Activated B cell treated with CpG ODN at 0.5 μM for 24 hours (primary cell): ENCODE results near the gene TRPM5. TPM values are rescaled to one million over a fixed set of nuclear protein-coding genes. Genes with fewer than 3 reads are reported as not detected.

ENCODE experiments used
- ATAC-seq: fragments of 200-7000 bp; cut with Tn5 transposase; one replicate; pipeline ENCODE4 v1.10.0; 2021; ENCODE audit warnings: low read depth, mild to moderate bottlenecking, moderate library complexity
- CTCF ChIA-PET: fragments of 350-600 bp; sonication (Branson Sonifier 250); formaldehyde crosslinking; loops from one replicate; lab custom pipeline; 2021; ENCODE audit warnings: antibody characterized with exemption; lab: Charles Lee
- POLR2A ChIA-PET: fragments of 350-600 bp; sonication (Branson Sonifier 250); formaldehyde crosslinking; loops from one replicate; lab custom pipeline; 2021; ENCODE audit warnings: antibody characterized with exemption; lab: Charles Lee
- DNase-seq: peaks from one replicate; pipeline ENCODE4 v3.0.0; 2022
- H3K27ac Mint-ChIP-seq: one replicate; pipeline ENCODE4 v1.8.0; 2020; ENCODE audit warnings: mixed read lengths
- H3K27me3 Mint-ChIP-seq: one replicate; pipeline ENCODE4 v1.8.0; 2021; ENCODE audit warnings: mixed read lengths
- H3K36me3 Mint-ChIP-seq: one replicate; pipeline ENCODE4 v1.8.0; 2021; ENCODE audit warnings: low read depth, mixed read lengths
- H3K4me1 Mint-ChIP-seq: one replicate; pipeline ENCODE4 v1.8.0; 2021; ENCODE audit warnings: mixed read lengths
- H3K4me3 Mint-ChIP-seq: one replicate; pipeline ENCODE4 v1.8.0; 2020; ENCODE audit warnings: mild to moderate bottlenecking, mixed read lengths
- H3K9me3 Mint-ChIP-seq: one replicate; pipeline ENCODE4 v1.8.0; 2020; ENCODE audit warnings: mixed read lengths
- CTCF ChIP-seq: fragments of 200-600 bp; IDR thresholded peaks from one replicate; pipeline ENCODE4 v1.8.0; 2022; ENCODE audit warnings: antibody characterized with exemption, mild to moderate bottlenecking
- intact Hi-C: fragments of 100-400 bp; cut with micrococcal nuclease; formaldehyde crosslinking; loops from one replicate; pipeline ENCODE4 v1.15.1; 2024
- total RNA-seq: library from RNA; stranded (reverse); gene quantifications from 2 replicates; pipeline ENCODE4 v1.2.3, GENCODE V29; 2022

TRPM5 gene
- total RNA-seq, 1 donor from 2014 or later: not detected

- DNase-seq (no peak), ATAC-seq (no peak)
- intact Hi-C loops: no loop called here
- CTCF ChIA-PET: interaction anchor here (1.1 to 2.3 kb wide), 2 partner anchors 11 to 110 kb away, joined by 3 to 7 read pairs; no protein-coding TSS in a partner anchor
- Mint-ChIP-seq H3K27ac (no peak overlapping the region), H3K9me3 (no peaks in the 10 kb centered on the region), H3K4me3 (no peak overlapping the region), H3K4me1 (no peaks in the 10 kb centered on the region), H3K27me3 (no peaks in the 10 kb centered on the region), H3K36me3 (peaks cover 6% of the 10 kb centered on the region)
- POLR2A ChIA-PET: interaction anchor here (1.4 kb wide), 1 partner anchor 32 kb away, joined by 3 read pairs; the partner anchor contains the start of gene CD81
- no peak for TF ChIP-seq CTCF
Measured at GRCh38 chr11:2409126-2409525, 35.2 kb downstream of the TRPM5 start.

DNA sequence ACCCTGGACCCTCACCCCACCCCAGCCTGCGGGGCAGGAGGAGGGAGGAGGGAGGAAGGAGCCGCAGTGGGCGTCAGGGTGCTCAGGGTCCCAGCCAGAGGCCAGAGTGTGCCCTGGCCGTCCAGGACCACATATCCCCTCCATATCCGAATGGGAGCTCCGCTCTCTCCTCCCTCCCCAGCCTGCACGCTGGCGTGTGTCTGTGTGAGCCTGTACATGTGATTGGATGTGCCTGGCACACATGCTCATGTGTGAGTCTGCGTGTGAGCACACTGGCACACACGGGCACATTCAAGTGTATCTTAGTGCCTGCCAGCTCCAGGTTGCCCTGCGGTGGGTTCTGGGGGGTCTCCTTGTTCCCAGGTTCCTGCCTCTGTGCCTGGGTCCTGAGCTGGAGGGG is 35.6 kb downstream of the TRPM5 start:
- DNase-seq (no peak), ATAC-seq (no peak)
- Mint-ChIP-seq H3K9me3 (no peaks in the 10 kb centered on the region), H3K27ac (no peak overlapping the region), H3K27me3 (no peaks in the 10 kb centered on the region), H3K4me3 (no peak overlapping the region), H3K4me1 (no peaks in the 10 kb centered on the region), H3K36me3 (peaks cover 9% of the 10 kb centered on the region)
- ChIA-PET CTCF (interaction anchor here (1.1 to 2.3 kb wide), 2 partner anchors 12 to 109 kb away, joined by 3 to 7 read pairs; no protein-coding TSS in a partner anchor), POLR2A (interaction anchor here (1.4 kb wide), 1 partner anchor 32 kb away, joined by 3 read pairs; the partner anchor contains the start of gene CD81)
- intact Hi-C loops: no loop called here
- TF ChIP-seq CTCF: no peak

DNA sequence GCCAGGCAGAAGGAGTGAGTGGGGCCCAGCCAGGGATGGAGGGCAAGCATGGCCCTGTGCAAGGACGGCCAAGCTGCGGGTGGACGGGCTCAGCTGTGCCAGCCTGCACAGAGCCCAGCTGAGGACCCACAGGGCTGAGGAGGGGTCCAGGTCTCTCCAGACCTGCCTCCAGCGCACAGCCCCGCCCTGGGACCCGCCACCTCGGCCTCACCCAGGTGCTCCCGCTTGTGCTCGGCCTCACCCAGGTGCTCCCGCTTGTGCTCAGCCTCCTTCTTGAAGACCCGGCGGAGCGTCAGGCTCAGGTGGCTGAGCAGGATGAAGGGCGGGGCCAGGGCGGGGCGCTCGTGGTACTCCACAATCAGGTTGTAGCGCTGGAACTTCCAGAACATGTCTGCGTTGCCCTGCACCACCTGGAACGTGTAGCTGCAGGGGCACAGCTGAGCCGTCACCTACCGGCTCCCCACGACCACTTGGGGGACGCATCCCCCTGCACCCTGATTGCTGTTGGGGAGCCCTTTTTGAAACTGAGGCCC is 37.4 kb downstream of the TRPM5 start:
- Mint-ChIP-seq H3K4me1 (peaks cover 7% of the 10 kb centered on the region), H3K9me3 (no peaks in the 10 kb centered on the region), H3K27me3 (no peaks in the 10 kb centered on the region), H3K27ac (no peak overlapping the region), H3K4me3 (no peak overlapping the region), H3K36me3 (peaks cover 21% of the 10 kb centered on the region)
- POLR2A ChIA-PET: no interaction called here
- DNase-seq: no peak
- ATAC-seq: no peak
- no peak for TF ChIP-seq CTCF
- CTCF ChIA-PET: no interaction called here
- intact Hi-C loops: no loop called here

DNA sequence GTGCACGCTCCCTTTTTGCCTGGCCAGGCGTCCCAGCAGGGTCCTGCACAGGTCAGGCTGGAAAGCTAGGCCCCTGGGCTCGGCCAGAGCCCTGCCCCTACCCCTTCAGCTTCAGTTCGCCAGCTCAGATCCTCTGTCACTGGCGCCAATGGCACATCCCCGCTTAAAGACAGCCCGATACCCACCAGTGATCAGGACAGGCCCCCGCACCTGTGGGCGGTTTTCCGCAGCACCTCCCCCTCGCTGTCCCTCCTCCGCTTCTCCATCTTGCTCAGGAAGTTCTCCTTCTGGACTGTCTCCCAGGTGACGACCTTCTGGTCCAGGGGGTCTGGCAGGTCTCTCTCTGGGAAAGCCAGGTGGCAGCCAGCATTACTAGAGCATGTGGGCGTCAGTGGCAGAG is 37.9 kb downstream of the TRPM5 start:
- no peaks in the 10 kb centered on the region for H3K9me3 Mint-ChIP-seq
- CTCF ChIA-PET: no interaction called here

More for the DNA sequence above, 37.9 kb downstream of the TRPM5 start:
- ATAC-seq: no peak
- no peak for TF ChIP-seq CTCF
- Mint-ChIP-seq H3K27ac (no peak overlapping the region), H3K4me3 (peak overlapping the region; percentile 20), H3K36me3 (peaks cover 21% of the 10 kb centered on the region), H3K4me1 (peaks cover 11% of the 10 kb centered on the region), H3K27me3 (no peaks in the 10 kb centered on the region)
- DNase-seq: no peak
- POLR2A ChIA-PET: no interaction called here
- intact Hi-C loops: no loop called here
